GM18867 (cell line): ENCODE data around the gene CALCOCO1.
"Not testable (repeated sequence)": the region's sequence is repeated elsewhere in the genome, so short reads cannot be mapped to it uniquely, and the experiment has no call there.

Source experiments
- ATAC-seq: cut with Tn5 transposase; IDR thresholded peaks from one replicate; pipeline ENCODE4 v1.9.1; 2021; ENCODE audit warnings: mild to moderate bottlenecking, moderate library complexity; ENCODE audit not compliant: unreplicated experiment

CALCOCO1 gene, protein sequence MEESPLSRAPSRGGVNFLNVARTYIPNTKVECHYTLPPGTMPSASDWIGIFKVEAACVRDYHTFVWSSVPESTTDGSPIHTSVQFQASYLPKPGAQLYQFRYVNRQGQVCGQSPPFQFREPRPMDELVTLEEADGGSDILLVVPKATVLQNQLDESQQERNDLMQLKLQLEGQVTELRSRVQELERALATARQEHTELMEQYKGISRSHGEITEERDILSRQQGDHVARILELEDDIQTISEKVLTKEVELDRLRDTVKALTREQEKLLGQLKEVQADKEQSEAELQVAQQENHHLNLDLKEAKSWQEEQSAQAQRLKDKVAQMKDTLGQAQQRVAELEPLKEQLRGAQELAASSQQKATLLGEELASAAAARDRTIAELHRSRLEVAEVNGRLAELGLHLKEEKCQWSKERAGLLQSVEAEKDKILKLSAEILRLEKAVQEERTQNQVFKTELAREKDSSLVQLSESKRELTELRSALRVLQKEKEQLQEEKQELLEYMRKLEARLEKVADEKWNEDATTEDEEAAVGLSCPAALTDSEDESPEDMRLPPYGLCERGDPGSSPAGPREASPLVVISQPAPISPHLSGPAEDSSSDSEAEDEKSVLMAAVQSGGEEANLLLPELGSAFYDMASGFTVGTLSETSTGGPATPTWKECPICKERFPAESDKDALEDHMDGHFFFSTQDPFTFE

DNA sequence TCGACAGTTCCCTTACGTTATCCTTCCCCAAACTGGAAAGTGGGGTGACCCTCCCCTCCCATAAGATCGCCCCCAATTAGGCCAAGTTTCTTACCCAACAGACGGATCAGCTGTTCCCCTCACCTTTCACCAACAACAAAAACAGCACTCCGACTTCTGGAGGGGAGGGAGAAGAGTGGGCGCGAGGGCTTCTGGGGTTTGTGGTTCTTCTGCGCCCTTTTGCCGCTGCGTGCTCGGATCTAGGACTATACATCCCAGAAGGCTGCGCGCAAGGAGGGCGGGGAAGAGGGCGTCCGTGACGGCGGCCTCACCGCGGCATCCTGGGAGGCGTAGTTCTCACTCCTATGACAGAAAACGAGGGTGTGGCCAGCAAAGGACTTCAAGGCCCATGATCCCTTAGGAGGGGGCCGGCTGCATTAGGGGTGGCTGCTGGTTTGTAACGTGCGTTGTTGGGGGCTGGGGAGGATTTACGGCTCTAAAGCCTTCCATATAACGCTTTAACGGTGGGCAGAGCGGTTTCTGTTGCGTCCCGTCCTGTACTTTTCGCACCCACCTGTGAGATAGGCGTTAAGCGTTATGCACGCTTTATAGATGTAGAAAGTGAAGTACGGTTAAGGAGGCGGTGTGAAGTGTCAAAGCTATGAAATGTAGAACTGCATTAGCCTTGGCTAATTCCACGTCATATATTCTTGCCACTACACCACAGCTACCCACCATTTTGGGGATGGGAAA lies at the start of gene CALCOCO1:
CALCOCO1 (minus strand) TSS at position 143 of the 732 bp plus-strand sequence. CDS start 2,210 bp downstream, outside the sequence.
- peak; percentile 96 for ATAC-seq

DNA sequence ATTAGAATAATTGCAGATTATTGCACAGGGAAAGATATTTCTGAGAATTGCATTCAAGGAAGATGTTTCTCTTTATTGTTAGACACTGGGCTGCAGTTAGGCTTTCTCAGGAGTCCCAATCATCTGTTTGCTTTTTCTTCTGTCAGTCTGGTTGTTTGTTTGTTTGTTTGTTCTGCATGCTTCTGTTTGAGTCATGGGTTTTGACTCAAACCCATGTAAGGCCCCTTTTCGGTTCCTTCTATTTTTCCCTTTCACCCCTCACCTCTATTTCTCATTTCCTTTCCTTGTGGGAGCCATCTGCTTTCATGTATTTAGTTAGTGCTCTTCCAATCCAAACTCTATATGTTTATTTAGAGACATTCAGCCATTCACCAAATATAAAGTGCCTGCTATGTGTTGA lies 49.6 kb upstream of the CALCOCO1 start:
- no peak for ATAC-seq

DNA sequence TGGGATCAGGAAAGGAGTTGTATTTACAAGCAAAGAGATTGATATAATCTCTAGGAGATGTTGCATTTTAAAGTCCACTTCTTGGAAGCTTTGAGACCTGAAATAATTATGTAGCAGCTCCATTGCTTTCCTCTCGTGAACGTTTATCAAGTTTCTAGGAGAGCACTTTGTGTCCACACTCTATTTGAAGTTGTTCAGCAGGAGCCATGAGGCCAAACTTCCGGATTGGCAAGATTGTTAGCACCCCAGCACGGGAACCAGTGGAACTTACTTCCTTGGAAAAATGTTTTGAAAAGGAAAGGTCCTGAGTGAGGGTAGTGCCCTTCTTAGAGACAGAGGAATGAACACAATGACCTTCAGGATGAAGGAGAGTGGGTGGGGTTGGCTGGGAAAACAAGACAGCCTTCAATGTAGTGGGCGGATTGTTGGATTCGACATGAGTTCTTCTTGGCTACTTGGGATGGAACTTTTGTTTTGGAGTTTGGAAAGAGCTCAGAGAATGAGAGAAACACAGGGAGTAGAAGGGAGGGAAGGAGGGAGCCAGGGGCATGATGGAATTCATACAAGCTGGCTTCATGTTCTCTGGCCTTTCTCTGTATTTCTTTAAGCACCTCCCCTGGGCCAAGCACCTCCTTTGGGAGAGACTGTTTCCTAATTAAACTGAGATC lies 48.4 kb upstream of the CALCOCO1 start:
- ATAC-seq: no peak

DNA sequence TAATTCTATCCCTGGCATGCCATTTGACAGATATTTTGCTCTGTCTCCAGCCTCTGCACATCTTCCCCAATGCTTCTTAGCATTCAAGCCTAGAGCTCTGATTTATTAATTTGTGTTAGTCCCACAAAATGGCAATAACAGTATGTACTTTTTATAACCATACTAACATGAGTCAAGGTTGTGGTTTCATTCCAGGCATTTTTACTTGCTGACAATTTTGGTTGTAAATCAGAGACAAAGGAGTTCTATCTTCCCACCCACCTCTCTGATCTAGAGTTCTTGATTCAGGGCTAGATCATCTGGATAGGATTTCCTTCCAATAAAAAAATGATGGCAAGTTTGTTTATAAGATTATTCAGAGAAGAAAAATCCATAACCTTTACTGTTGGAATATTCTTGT lies 43.0 kb upstream of the CALCOCO1 start:
- ATAC-seq: no peak

DNA sequence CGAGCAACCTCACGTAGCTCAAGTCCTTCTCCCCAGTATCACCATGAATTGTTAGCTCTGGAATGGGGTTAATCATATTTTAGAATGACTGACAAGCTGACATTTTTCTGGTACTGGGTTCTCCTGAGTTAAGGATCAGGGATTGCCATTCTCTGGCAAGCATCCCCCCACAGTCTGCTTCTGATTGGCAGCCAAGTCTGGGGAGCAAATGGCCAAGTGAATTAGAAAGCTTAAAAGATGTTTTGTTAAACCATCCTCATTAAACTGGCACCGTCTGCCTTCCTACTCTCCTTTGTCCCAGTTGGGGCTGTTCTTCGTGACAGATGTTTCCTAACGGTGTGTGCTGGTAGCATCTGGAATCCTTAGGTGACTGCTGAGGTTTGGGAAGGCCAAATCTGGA lies 41.7 kb upstream of the CALCOCO1 start:
- ATAC-seq: no peak

DNA sequence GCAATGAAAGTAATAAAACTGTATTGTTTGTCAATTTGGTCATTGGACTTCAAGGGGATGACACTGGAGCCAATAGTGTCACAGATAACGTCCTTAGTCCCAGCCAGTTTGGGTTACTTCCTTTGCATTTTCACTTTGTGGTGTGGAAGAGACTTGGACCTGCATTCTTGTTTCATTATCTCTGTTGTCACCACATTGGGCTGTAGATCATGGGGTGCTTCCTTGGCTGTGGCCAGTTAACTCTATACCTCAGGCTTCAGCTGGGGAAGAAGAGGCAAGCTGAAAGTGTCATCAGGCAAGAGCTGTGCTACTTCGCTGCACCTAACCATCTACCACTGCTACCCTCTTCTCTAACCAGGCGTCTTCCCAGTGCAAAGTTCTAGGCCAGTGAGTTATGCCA lies 39.6 kb upstream of the CALCOCO1 start:
- no peak for ATAC-seq

DNA sequence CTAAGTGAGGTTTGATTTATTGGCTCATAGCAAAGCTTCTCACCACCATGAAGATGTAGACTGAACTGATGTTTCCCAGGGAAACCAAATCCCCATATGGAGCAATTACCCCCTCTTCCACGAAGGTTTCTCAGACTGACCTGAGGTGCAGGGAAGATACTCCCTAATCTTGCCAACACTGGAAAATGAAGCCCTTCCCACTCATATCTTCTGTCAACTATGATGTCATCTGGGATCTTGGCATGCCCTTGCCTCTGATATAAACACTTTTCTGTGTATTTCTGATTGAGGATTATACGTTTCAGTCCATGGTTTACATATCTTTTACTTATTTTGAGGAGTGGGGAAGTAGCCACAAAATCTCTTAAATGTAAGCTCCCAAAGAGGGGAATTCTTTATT lies 38.6 kb upstream of the CALCOCO1 start:
- ATAC-seq: no peak

DNA sequence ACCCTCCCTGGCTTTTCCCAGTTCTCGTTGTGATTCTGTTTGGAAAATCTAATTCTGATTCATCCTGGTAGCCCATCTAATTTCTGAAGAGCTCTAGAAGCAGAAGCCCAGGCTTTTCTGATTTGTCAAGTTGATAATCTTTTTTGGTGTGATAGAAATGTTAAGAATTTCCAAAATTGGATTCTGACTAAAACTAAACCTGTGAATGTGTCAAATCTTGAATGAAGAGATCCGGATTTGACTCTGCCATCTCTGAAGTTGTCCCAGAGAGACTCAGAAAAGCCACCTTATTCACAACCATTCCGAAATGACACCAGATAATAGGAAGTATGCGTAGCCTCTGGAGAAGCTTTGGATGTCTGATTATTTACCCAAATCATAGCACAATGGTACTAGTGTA lies 37.4 kb upstream of the CALCOCO1 start:
- ATAC-seq: no peak

DNA sequence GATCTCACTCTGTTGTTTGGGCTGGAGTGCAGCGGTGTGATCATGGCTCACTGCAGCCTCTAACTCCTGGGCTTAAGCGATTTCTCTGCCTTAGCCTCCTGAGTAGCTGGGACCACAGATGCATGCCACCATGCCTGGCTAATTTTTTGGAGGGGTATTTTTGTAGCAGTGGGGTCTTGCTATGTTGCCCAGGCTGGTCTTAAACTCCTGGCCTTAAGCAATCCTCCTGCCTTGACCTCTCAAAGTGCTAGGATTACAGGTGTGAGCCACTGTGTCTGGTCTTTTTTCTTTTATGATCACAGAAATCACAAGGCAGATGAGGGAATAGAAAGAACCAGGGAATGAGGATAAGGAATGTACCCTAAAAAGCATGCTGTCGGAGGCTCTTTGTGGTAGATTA lies 35.5 kb upstream of the CALCOCO1 start:
- ATAC-seq: not testable (repeated sequence)

DNA sequence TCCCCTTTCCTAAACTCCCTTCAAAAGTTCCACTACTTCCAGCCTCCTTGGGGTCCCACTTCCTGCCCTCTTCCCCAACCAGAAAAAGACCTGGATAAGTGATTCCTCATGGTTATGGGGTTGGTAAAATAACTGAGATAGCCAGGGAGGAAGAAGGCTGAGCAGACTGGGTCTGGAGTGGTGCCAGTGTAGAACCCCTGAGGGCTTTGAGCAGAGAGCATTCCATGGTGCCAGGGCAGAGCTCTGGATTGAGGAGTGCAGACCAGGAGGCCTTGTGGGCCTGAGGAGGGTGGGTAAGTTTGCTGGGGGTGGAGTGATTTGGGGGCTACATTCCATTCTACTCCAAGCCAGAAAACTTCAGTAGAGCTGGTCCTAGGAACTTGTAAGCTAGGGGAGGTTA lies 34.1 kb upstream of the CALCOCO1 start:
- no peak for ATAC-seq

DNA sequence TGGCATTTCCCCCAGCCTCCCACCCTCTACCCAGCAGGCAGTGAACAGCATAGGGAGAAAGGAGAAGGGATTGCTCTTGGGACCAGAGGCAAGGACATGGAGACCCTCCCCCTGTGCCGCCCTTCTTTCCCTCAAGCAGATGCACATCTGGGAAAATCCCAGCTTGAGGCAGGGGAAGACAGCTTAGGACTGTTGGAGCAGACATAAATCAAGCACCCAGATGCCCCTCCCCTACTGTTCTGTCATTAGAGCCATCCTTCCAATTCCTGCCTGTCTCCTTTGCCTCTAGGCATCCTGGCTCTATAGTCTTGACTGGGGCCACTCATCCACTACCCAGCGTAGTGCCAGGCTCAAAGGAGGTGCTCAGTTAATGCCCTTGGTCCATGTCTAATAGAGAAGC lies 32.0 kb upstream of the CALCOCO1 start:
- ATAC-seq: no peak

DNA sequence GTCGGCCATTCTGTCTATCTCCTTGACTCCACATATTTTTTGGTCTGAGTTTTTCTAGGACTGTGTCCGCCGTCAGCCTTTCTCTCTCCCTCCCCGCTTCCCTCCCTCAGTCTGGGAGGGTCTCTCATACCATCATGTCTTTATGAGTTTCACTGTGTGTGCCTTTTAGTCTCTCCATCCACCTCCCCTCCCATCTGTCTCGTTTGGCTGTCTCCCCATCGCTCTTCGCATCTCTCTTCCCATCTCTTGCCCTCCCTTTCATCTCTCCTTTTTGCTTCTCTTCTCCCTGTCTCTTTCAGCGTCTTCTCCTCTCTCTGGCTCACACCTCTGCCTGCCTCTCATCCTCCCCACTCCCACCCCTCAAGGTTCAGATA lies 31.5 kb upstream of the CALCOCO1 start:
- ATAC-seq: no peak

DNA sequence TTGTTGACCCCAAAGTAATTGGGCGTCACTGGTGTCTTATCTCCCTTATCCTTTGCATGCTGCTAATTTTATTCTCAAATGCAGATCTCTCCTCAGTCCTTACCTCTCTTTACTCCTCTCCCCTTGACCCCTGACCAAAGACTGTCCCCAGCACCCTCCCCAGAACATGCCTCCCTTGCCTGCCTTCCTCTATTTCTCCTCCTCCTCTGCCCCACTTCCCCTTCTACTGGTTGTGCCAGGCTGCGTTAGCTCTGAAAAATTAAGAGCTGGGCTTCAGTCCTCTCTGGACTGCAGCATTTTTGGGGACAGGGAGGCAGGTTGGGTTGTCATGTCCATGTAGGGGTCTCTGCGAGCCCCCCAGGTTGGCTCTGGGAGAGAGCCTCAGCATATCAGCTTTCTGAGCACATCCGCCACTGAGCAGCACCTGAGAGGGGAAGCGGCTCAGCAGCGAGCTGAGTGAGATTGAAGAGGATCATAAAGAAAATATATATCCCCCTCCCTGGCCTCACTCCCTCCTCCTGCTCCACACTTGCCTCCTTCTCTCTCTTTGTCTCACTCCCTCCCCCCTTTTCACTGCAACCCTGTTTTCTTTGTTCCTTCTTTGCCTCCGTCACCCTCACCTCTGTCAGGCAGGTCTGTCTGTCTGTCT lies 31.0 kb upstream of the CALCOCO1 start:
- no peak for ATAC-seq

DNA sequence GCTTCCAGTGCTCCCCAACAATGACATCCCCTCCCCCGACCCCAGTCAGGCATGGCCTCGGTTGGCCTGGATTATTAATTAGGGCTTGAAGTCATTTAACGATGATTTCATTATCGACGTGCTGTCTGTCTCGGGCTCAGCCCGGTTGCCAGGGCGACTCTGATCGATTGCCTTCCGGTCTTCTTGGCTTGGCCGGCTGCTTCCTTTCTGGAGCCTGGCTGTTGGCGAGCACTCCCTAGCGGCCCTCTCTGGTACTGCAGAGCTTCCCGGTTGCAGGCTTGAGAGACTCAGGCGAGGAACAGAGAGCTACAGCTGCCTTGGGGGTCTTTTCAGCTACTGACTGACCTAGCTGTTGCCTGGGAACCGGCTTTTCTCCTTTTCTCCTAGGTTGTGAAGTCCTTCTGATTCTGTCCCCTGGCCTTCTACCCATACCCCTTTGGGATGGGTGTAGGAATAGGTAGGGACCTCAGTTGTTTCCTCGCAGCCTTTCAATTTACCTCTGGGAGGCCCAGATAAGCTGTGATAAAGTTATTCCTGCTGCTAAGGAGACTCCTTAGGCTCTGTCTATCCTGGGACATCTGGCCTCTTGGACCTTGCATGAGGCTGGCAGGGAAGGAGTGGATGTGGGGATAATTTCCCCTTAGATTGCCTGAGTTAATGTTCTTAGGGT lies 30.0 kb upstream of the CALCOCO1 start:
- peak; percentile 80 for ATAC-seq

DNA sequence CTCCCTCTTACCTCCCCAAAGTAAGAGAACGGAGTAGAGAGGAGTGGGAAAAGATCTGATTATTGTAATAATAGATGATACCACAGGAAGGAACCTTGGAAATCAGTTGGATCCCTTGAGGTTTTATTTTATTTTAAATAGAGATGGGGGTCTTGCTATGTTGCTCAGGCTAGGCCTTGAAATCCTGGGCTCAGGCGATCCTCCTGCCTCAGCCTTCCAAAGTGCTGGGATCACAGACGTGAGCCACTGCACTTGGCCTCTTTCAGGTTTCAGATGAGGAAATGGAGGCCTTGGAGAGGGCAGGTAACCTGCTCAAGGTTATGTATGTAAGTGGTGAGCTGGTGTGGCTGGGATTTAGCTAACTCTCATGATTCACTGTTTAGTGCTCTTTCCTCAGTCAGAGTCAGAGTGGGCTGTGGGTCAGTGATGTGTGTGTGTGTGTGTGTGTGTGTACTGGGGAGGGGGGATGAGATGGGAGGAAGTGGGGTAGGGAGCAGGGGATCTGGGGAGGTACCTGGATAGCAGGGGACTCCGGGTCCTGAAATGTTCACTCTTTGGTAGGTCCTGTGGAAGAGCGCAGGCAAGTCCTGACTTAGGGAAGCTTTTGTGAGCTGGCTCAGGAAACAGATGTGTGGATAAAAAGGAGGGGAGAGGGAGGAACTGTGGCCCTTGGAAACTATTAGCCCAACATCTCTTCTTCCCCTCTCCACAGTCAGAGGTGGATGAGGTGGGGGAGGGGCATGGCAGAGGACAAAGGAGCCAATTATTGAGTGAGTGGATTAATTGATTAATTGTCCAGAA lies 29.2 kb upstream of the CALCOCO1 start:
- ATAC-seq: no peak

DNA sequence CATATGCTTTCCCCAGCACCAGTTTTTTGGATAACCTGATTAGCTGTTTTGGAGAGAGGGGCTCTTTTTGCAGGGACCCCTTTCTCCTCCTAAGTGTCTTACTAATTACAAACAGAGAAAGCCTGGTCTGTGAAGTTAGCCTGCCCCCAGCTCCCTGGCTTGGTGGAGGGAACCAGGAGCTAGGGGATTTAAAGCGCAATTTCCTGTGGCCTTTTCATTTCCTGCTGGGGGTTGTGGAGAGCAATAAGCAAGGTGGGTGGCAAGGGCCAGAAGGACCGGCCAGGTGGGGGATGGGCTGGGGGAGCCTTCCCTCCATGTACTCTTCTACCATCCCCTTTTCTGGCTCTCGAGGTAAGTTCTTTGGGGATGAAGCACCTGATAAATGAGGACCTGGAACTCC lies 28.6 kb upstream of the CALCOCO1 start:
- ATAC-seq: no peak

DNA sequence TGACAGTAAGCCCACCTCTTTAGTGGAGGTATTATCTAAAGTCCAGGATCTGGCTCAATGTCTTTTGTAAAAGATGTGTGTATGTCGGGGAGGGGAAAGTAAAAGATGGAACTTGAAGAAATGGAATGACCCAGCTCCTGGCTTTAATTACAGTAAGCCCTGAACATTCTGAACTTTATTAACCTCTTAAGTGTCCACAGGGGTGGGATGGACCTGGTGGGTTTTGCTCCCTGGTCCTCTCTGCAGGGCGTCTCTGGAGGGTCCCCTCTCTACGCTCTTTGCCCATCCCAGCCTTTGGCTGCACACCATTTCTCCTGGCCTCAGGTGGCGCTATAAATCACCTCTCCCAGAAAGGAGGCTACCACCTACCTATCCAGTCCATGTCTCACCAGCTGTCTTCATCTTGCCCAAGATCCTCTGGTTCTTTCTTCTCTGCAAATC lies 28.2 kb upstream of the CALCOCO1 start:
- ATAC-seq: no peak

DNA sequence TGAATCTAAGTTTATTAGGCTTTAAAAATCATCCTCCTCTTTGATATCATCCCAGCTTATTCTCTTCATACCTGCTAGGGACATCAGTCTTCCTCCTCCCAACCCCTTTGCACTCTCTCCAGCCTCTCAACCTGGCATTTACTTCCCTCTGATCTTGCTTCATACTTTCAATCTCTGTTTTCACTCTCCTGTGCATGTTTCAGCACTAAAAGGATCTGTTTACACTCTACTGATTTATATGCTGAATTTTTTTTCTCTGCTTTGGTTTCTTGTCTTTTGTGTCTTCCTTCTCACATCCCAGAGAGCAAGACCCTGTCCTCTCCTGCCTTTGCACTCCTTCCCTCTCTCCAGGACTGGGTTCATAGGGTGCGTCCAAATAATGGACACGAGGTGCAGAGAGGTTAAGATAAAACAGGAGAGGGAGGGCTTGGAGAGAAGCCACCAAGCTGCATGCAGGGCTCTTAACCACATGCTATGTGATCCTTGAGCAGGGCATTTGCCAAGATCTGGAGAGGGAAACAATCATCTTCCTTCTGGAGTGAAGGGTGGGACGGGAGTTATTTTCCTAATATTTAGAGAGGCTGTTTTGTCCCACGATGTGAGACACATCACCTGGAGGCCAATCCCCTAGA lies 27.5 kb upstream of the CALCOCO1 start:
- ATAC-seq: no peak

DNA sequence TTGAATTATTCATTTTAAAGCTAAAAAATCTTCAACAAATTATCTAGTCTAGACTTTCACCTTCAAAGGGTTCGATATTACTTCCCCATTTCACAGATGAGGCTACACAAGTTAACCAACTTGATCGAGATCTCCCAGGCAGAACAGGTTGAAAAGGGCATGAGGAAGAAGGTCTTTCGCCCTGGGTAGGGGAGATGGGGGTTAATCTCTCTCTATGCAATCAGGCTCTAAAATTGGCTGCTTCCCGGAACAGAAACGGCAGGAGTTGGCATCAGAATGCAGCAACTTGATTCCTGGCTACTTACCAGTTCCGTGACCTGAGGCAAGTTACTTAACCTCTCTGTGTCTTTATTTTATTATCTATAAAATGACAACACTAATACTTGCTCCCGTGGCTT lies 26.9 kb upstream of the CALCOCO1 start:
- no peak for ATAC-seq
